NCI-H2171 treated with DMSO at 0.1 percent for 48 hours (cell line): ENCODE data around the gene KCNG2.

Source experiments
- DNase-seq: peaks from one replicate; lab custom pipeline; 2025; lab: John Stamatoyannopoulos, UW

Gene KCNG2

DNA sequence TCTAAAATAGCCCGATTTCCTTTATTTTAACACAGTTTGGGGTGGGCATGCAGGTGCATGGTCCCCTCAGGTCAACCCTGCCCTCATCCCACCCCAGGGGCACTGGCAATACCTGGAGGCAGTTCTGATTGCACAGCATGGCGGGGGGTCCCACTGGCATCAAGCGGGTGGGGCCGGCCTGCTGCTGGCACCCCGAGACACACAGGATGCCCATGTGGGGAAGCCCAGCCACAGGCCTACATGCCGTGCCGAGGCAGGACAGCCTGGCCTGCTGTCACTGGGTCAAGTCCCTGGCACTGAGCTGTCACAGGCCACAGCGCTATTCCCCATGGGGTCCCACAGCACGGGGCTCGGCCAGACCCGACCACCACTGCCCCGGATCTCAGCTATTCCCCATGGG is 11.9 kb upstream of the KCNG2 start:
- no peak for DNase-seq

DNA sequence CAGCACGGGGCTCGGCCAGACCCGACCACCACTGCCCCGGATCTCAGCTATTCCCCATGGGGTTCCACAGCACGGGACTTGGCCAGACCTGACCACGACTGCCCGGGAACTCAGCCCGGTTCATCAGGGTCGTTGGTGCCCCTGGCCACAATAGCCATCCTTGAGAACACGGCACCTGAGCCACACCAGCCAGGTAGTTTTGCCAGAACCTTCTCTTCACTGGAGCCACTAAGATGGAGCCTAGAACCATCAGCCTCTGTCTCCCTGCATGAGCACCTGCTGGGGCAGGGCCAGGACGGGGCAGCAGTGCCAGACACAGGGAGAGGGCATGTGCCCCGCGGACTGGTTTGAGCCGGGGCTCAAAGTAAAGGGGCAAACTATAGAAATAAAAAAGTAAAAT is 11.4 kb upstream of the KCNG2 start:
- no peak for DNase-seq

DNA sequence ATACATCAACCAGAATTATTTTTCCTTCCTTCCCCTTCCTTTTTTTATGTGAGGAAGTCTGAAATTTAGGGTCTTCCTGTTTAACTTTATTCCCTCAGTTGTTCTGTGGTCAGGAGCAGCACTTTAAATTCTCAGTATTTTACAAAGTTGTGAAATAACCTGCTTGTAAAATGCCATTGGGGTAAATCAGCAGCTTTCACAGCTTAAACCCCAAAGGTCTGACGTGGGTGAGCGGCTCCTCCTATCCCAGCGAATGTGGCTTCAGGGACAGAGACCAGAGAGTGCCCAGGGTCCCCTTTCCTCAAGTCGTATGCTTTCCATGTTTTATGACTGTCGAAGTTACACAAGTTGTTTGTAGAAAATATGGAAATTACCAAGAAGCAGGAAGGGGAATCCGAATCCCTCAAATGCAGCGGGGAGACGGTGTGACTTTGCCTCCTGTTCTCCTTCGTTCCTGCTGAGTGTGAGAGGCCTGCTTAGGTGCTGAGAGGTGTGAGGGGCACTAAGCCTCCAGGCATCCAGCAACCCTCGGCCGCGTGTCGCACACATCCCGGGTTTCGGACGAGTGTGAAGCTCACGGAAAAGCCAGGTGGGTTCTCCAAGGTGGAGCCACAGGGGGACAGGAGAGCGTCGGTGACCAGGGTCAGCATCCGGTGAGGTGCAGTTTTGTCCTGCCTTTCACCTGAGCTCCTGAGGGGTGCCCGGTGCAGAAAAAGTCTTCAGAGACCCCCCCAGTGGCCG is 10.8 kb upstream of the KCNG2 start:
- no peak for DNase-seq

DNA sequence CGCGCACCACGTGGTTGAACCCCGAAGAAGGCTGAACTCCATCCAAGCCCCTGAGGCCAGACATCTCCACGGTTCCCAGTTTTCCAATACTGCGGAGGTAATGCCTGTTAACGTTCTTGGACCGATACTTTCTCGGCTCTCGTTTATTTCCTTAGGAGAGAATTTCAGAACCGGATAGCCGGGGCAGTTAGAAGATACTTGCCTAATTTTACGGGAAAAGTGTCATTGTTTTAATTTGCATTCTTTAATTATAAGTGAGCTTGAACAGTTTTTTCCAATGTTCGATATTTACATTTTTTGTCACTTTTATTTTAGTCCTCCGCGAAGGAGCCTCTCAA is 10.2 kb upstream of the KCNG2 start:
- no peak for DNase-seq

DNA sequence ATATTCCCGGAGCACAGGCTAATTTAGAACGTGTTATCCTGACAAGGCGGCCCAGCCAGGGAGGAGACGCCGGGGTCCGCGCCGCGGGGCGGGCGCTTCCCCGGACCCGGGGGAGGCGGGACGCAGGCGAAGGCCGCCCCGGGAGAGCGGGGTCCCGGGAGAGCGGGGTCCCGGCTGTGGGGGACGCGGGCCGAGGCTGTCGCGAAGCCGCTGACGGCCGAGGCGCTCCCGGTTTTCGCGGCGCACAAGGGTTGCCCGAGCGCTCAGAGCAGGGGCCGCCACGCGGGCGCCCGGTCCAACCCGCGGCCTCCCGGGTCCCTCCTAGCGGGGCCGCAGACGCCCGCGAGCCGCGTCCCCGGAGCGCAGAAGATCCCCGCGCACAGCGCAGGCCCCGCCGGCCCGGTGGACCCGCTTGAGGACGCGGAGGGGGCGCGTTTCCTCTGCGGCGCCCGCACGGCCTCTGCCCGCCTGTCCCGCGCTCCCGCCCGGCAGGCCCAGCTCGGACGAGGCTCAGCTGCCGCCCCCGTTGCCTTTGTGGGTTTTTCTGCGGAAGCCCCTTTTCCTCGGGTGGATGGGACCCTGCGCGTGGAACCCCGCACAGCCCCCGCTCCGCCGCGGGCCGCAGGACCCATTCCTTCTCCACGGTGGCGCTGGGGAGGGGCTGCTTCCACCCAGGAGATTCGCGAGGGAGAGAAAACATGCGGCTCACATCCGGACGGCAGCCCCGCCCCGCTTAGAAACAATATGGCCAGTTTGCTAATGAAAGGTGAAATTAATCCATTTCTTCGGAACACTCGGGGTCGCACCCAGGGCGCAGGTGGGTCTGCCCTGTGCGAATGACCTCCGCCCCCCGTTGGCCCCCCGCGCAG is 9.6 kb upstream of the KCNG2 start:
- no peak for DNase-seq

DNA sequence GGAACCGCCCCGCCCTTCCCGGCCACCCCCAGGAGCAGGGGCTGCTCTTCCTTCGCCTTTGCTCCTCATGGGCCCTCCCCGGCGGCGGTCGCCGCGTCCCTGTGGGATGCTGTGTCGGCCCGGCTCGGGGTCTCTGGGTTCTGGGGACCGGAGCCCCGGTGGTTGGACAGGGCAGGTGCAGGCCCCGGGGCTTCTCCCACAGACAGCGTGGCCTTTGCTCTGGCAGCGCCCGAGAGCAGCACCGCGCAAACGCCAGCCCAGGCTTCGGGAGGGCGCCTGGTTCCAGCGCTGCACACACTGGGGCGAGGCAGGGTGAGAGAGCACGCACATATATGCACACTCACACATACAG is 9.0 kb upstream of the KCNG2 start:
- no peak for DNase-seq

DNA sequence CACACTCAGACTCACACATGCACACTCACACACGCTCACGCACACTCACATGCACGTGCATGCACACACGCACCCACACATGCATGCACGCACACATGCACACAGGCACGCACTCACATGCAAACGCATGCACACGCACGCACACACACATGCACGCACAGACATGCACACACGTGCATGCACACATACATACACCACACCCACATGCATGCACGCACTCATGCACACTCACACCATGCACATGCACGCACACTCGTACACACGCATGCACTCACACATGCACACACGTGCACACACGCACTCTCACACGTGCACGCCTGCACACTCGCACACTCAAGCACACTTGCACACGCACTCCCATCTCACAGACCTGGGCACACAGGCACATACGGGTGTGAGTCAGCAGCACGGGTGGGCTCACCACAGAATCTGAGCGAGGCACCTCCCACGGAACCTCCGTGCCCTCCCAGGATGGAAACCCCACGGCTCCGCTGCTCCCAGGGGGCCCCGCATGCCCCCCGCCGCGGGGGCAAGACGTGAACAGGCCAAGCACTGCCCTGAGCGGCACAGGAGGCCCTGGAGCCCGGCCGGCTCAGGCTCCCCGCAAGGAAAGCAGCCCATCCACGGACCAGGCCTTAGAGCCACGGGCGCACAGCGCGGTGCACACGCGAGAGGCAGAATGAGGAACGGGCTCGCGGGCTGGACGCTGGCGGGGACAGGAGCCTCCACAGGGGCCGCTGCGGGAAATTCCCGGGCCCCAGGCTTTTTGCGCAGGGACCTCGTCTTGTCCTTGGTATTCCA is 8.4 kb upstream of the KCNG2 start:
- DNase-seq: no peak

DNA sequence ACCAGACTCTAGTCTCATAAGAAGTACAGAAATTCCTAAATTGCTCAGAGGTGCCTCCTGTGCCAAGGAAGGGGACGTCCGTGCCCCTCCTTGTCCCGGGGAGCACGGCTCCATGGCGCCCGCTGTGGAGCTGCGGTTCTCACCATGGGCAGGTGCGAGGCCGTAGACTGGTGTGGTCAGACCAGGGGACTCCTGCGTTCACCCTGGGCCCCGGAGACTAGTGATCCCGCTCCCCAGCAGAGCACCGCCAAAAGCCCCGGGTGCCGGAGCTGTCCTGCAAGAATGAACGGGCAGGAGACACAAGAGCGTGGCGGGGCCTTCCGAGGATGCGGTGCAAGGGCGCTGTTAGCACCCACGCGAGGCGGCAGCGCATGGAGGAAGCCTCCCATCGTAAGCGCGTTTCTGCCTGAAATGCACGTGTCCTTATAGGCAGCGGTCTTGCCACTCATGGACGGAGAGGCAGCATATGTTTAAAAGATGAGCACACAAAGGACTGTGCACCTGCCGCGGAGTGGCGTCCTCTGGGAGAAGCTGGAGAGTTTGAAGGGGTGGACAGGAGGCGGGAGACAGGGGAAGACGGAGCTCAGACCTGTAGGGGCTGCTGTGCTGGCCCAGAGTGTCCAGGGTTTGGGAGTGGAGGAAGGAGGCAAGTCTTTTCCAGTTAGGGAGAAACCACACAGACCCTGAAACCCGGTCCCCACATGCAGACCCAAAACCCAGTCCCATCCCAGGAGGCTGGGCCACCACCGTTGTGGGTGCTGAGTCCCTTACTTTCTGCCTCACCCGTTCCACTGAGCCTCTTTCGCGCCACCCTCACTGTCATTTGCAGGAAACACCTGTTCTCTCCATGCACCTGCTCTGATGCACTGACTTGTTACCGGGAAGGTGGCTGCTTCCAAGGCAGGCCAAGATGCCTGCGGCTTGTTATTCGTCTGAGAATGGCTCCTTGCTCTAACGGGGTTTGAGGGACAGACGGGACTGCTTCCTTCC is 7.5 kb upstream of the KCNG2 start:
- no peak for DNase-seq

DNA sequence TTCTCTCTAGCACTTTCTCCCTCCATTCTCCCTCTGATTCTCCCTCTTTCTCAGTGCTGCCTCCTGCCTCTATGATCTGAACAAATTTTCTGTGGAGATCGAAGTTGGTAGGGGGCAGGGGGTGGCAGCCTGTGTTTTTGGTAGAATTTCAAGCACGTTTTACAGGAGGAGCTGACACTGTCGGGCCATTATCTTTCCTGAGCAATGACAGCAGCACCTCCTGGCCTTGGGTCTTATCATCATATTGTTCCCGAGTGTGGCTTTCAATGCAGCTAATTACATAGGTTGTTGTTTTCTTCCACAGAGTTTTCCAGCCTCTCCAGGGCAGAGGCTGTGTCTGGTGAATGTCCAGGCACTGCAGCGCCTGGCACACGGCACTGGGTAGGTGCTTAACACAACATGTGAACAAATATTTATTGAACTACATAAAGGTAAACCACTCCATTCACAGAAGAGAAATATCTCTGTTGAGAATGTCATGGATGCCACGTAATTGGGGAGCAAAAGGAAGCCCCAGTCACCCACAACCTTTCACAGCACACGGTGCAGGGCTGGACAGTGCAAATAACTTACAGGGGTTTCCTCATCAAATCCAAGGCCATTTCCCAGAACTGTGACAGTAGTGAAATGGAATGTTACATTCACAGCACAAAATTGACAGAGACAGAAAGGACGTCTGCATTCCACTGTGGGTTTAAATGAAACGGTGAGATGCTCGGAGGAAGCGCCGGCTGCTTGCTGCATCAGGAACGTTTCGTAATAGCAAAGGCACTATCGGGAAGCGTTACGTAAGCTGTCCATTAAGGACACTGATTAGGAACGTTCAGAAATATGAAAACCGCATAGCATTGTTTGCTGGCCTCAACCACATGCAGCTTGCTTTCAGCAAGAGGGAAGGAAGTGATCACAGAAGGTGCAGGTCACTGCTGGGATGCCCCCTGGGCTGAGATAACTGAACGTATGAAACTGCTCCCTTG is 6.5 kb upstream of the KCNG2 start:
- DNase-seq: no peak

DNA sequence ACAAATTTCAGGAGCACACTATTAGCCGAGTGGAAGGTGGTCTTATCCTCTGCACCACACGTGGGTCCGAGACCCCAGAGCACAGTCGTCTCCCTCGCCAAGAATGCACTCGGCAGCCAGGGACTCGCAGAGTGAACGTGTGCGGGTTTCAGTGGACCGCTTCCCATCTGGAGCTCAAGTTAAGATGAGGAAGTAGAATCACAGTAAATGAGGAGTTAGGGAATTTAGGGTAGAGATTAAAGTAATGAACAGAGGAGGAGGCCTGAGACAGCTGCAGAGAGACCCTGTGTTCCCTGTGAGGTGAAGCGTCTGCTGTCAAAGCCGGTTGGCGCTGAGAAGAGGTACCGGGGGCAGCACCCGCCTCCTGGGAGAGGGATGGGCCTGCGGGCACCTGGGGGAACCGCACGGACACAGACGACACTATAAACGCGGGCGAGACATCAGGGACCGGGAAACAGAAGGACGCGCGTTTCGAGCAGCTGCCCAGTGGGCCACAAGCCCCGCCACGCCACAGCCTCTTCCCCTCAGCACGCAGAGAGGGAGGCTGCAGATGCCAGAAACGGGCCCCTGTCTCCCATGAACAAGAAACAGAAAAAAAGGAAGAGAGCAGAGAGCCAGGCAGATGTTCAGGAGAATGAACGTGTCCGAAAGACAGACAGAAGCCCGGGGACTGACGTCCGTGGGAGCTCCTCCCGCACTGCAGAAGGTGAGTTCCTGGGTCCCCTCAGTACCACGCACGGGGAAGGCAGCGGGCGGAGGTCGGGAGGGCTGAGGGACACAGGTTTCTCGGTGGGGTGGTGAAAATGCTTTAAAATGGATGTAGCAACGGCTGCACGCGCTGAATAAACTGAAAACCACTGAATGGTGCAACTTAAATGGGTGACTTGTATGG is 5.4 kb upstream of the KCNG2 start:
- DNase-seq: no peak

DNA sequence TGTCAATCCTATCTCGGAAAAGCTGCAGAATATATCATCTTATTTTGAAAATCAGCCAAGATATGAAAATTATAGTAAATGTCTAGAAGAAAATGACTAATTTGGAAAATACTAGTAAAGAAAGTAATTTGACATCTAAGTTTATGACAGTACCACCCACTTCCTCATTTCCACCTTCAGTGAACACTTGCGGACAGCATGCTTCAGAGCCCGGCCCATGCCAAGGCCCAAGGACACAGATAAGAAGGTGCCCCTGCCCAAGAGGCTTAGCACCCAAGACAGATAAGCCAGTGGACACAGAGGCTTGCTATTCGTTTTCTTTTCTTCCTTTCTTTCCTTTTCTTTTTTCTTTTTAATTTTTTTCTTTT is 4.8 kb upstream of the KCNG2 start:
- DNase-seq: no peak

DNA sequence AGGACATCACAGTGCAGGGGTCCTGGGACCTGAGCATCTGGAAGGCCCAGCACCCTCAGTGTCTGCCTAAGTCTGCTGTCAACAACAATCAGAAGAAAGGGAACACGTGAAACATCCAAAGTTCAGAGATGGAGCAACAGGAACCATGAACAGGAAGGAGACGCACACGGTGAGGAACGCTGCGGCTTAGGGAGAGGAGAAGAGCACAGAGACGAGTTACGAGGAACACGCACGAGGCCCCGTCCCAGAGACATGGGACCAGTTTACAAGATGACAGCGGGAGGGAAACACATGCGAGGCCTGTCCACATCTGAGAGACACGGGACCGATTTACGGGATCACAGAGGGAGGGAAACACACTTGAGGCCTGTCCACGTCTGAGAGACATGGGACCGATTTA is 2.9 kb upstream of the KCNG2 start:
- no peak for DNase-seq

DNA sequence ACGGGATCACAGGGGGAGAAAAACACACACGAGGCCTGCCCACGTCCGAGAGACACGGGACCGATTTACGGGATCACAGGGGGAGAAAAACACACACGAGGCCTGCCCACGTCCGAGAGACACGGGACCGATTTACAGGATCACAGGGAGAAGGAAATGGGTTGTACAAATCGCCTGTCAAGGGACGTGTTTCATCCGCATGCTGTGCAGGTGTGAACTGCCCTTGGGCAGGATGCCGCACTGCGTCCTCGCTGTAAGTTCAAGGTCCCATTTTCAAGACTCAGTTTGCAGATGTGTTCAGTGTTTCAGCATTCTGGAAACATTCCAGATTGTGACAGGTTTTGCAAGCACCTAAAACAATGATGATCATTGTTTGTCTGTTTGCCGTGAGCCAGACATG is 2.3 kb upstream of the KCNG2 start:
- no peak for DNase-seq

DNA sequence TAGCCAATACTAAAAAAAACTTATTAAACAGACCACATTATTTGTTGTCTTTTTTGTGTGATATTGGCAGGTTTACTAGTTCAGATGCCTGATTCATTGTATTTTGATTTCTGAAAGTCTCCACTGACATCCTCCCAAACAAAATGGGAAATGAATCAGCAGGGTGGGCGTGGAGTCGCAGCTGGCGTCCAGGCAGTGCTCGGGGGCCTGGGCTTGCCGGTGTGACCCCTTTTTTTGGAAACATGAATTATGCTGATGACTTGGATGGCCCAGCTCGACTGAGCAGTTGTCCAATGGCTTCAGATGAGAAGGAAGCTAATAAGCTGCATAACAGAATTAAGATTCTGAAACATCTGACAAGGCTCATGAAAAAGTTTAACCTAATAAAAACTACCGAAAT is 1.7 kb upstream of the KCNG2 start:
- DNase-seq: no peak

DNA sequence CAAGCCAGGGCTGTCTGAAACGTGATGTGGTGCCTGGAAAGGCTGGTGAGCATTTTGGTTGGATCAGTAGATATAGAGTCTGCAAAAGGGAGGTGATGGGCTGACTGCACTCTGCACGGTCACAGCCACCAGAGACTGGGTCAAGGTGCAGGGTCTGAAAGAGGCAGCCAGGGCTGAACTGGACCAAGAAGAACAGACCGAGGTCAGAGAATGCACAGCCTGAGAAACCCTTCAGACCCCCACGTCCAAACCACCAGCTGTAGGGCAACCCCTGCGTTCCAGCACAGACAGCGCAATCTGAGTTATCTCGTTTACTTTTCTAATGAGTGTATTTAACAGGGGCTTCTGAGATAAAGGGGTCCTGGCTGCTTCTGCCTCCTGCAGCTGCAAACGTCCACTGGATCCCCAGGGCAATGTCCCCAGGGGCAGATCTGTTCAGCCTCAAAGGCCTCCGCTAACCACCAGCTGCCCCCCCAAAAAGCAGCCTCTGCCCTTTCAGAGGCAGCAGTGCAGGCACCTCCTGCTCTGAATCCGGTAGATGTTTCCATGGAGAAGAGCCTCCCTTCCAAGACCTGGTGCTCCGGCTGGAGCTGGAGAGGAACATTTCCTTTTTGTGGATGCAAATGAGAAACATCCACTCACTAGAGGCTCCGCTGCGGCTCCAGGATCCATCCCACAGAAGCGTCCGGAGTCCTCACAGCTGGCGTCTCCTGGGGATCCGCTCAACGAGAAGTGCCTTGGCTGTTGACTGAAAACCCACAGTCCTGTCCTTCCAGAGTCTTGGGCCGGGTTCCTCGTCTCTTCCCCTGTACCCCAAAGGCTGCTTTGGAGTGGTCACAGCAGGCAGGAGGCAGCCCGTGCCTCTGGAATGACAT is 970 bp upstream of the KCNG2 start:
- peak; percentile 26 for DNase-seq

DNA sequence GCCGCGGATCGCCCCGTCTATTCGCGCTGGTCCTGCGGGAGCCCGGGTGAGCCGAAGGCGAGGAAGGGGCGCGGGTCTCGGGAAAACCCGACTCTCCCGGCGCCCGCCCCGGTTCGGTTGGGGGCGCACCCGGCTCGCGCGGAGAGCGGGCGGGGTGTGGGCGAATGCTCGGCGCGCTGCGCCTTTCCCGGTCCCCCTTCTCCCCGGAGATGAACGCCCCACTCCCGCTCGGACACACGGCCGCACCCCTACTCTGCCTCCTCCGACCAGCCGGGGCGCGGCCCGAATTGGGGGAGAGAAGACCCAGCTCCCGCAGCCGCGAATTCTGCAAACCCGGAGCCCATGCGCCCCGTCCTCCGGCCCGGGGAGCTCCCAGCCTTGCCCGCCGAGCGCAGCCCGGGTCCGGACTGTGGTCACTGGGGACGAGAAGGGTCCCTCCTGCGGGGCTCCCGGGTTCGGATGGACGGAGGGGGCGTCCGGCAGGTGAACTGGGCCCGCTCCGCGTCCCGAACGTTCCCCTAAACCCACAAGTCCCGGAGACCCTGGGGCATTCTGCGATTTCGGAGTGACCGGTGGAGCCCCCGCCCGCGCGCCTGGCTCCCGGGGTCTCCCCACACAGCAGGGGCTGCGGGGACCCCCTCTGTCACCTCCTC is 734 bp downstream of the KCNG2 start:
- no peak for DNase-seq

DNA sequence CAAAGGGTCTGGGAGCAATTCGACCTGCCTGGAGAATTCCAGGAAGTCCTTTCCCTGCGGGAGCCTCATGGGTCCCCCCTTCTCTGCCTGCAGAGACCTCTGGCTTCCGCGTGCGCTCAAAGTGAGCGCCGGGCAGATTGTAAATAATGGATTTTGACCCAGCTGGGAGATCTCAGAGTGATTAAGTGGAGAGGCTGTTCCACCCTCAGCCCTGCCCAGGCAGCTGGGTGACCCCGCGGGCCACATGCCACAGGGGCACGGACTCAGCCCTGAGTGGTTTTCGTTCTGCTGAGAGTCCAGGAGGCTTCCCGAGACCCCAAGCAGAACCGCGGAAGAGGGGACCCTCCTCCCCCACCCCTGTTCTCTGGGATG is 1.2 kb downstream of the KCNG2 start:
- no peak for DNase-seq
